Measurements from ENCODE around the gene PYROXD2. TPM values are rescaled to one million over a fixed set of nuclear protein-coding genes. Genes with fewer than 3 reads are reported as not detected.
A peak's percentile ranks its signal among the peaks of the same experiment; 100 is the strongest.

PYROXD2 gene
- total RNA-seq, 1 experiment from 2014 or later = 7.0 TPM

GRCh38 chr10:98376485-98376884 is 38.5 kb downstream of the PYROXD2 start:
- Mint-ChIP-seq H3K36me3 (ENCODE audit: insufficient read depth, unreplicated experiment) (no peaks in the 10 kb centered on the region), H3K9me3 (ENCODE audit: low read depth, unreplicated experiment) (no peaks in the 10 kb centered on the region), H3K27ac (ENCODE audit: unreplicated experiment) (no peak overlapping the region), H3K4me1 (ENCODE audit: low read depth, unreplicated experiment) (peaks cover 28% of the 10 kb centered on the region), H3K27me3 (ENCODE audit: unreplicated experiment) (no peaks in the 10 kb centered on the region), H3K4me3 (ENCODE audit: low read depth, unreplicated experiment) (no peak overlapping the region)
- no TSS peak for BruUV-seq (replicated peaks)
- intact Hi-C loops (cut with micrococcal nuclease; ENCODE audit: unreplicated experiment) = no loop called here
- no peak for TF ChIP-seq CTCF (IDR thresholded peaks at IDR 0.05; ENCODE audit: unreplicated experiment)
- DNase-seq = peak; percentile 54
- CTCF ChIA-PET = no interaction called here

GRCh38 chr10:98374217-98374985 is 40.6 kb downstream of the PYROXD2 start:
- DNase-seq = peak; percentile 45
- H3K9me3 Mint-ChIP-seq (ENCODE audit: low read depth, unreplicated experiment) = no peaks in the 10 kb centered on the region
- no peak for TF ChIP-seq CTCF (IDR thresholded peaks at IDR 0.05; ENCODE audit: unreplicated experiment)
- BruUV-seq (replicated peaks) = no TSS peak
- CTCF ChIA-PET = no interaction called here
- H3K36me3 Mint-ChIP-seq (ENCODE audit: insufficient read depth, unreplicated experiment) = no peaks in the 10 kb centered on the region
- intact Hi-C loops (cut with micrococcal nuclease; ENCODE audit: unreplicated experiment) = no loop called here
- peaks cover 28% of the 10 kb centered on the region for H3K4me1 Mint-ChIP-seq (ENCODE audit: low read depth, unreplicated experiment)
- H3K4me3 Mint-ChIP-seq (ENCODE audit: low read depth, unreplicated experiment) = no peak overlapping the region
- H3K27ac Mint-ChIP-seq (ENCODE audit: unreplicated experiment) = peak overlapping the region; percentile 28
- H3K27me3 Mint-ChIP-seq (ENCODE audit: unreplicated experiment) = no peaks in the 10 kb centered on the region

DNA sequence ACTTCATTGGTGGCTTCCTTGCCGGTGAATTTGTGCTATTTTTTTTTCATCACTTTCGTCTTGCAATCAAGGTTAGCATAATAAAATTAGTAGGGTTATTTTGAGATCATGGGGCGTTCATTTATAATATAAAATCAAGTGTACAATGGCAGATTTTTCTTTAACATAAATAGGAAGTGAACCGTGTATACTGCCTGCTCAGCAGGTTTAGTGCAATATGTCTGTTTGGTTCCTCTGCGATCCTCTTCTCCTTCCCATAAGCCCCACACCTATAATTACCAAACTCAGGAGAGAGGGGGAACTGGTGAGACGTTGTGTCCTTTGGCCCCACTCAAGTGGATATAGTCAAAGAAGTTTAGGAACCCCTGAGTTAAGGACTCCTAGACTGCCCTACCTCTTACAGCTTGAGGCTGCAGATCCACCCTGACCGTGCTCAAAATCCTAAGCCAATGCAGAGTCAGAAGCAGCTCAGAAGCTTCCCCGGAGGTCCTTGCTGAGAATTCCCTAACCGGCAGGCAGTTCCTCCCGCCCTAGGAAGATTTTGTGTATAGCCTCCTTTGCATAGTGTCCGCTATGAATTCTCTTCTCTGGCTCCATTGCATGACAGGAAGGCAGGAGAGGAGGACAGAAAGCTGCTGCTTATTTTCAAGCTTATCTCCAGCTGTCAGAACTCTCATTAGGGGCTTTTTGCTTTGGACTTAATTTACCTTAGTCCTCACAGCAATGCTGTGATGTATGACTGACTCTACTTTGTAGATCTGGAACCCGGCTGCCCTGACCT is 41.5 kb downstream of the PYROXD2 start:
- no peaks in the 10 kb centered on the region for H3K27me3 Mint-ChIP-seq (ENCODE audit: unreplicated experiment)
- H3K27ac Mint-ChIP-seq (ENCODE audit: unreplicated experiment) = no peak overlapping the region
- no peak for DNase-seq
- intact Hi-C loops (cut with micrococcal nuclease; ENCODE audit: unreplicated experiment) = no loop called here
- TF ChIP-seq CTCF (IDR thresholded peaks at IDR 0.05; ENCODE audit: unreplicated experiment) = no peak
- H3K36me3 Mint-ChIP-seq (ENCODE audit: insufficient read depth, unreplicated experiment) = no peaks in the 10 kb centered on the region
- H3K9me3 Mint-ChIP-seq (ENCODE audit: low read depth, unreplicated experiment) = no peaks in the 10 kb centered on the region
- BruUV-seq (replicated peaks) = no TSS peak
- no peak overlapping the region for H3K4me3 Mint-ChIP-seq (ENCODE audit: low read depth, unreplicated experiment)
- CTCF ChIA-PET = no interaction called here
- H3K4me1 Mint-ChIP-seq (ENCODE audit: low read depth, unreplicated experiment) = peaks cover 28% of the 10 kb centered on the region

DNA sequence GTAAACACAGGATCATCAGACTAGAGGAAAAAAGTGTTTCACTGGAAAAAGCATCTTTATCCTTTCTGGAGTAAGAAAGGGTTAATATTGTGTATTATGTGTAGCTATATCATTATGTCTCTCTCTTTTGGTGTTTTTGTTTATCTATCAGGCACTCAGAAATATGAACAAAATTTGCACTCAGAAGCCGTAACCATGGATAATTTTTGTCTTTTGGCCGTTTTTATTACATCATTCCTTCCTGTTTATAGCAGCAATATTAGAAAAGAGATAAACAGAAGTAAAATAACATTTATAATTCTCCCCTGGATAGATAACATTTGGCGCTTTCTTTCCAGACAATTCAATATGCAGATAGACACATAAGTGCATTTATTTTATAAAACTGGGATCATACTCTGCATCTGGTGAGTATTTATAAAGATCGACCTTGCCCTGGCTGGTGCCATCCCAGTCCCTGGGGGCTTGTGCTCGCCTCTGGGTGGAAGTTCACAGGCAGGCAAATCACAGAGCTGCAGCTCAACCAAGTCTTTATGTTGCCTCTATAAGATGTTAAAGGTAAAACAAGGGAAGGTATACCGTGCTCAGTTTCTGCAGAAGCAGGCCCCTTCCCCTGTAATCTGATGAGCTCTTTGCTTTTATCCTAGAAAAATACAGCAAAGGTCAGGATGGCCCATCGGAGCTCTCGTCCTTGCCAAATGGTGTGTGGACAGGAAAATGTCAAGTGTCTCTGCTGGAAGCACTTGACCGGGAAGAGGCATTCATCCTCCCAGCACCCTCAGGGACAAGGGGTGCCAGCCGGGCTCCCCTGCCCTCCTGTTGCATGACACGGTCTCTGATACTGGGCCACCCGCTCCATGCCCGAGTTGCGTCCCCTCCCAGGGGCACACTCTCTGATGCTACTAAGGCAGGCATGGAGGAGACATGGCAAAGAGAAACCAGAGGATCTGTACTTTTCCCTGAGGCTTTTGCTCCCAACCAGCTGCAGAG is 43.9 kb downstream of the PYROXD2 start:
- Mint-ChIP-seq H3K27me3 (ENCODE audit: unreplicated experiment) (no peaks in the 10 kb centered on the region), H3K9me3 (ENCODE audit: low read depth, unreplicated experiment) (no peaks in the 10 kb centered on the region), H3K36me3 (ENCODE audit: insufficient read depth, unreplicated experiment) (no peaks in the 10 kb centered on the region), H3K27ac (ENCODE audit: unreplicated experiment) (no peak overlapping the region), H3K4me1 (ENCODE audit: low read depth, unreplicated experiment) (peaks cover 25% of the 10 kb centered on the region), H3K4me3 (ENCODE audit: low read depth, unreplicated experiment) (no peak overlapping the region)
- CTCF ChIA-PET = no interaction called here
- intact Hi-C loops (cut with micrococcal nuclease; ENCODE audit: unreplicated experiment) = no loop called here
- no TSS peak for BruUV-seq (replicated peaks)
- no peak for TF ChIP-seq CTCF (IDR thresholded peaks at IDR 0.05; ENCODE audit: unreplicated experiment)
- no peak for DNase-seq
